Breast epithelium (tissue), 4 donors: ENCODE data around the gene TKT. TPM values are rescaled to one million over a fixed set of nuclear protein-coding genes. Genes with fewer than 3 reads are reported as not detected.
"Not testable (repeated sequence)": the region's sequence is repeated elsewhere in the genome, so short reads cannot be mapped to it uniquely, and the experiment has no call there.

Source experiments
- DNase-seq, 2 donors: peaks; one replicate each; pipeline ENCODE4 v3.0.0-alpha.2; 2019; ENCODE audit warnings: low spot score in 2 of 2
- H3K27ac ChIP-seq, 2 donors: fragments of 200-600 bp; sonication (generic) in 1 of 2; one replicate each; pipeline ENCODE4 v1.5.1; 2016 to 2019; ENCODE audit warnings: mild to moderate bottlenecking in 1 of 2
- H3K27me3 ChIP-seq, 2 donors: fragments of 200-600 bp; sonication (generic) in 1 of 2; one replicate each; pipeline versions ENCODE4 v1.5.1 to v1.6.0; 2017 to 2019; ENCODE audit warnings: control low read depth in 1 of 2, mild to moderate bottlenecking in 1 of 2
- H3K36me3 ChIP-seq: fragments of 200-600 bp; one replicate; pipeline ENCODE4 v1.5.1; 2019
- H3K4me1 ChIP-seq, 2 donors: fragments of 200-600 bp; sonication (generic); one replicate each; pipeline ENCODE4 v1.5.1; 2016 to 2019; ENCODE audit warnings: control low read depth in 1 of 2
- H3K4me3 ChIP-seq, 3 donors: fragments of 200-600 bp; sonication (generic); 1 replicate in 2 of 3; 2 replicates in 1 of 3; pipeline ENCODE4 v1.5.1; 2016 to 2019; ENCODE audit warnings: mild to moderate bottlenecking in 3 of 3, moderate library complexity in 2 of 3
- H3K9me3 ChIP-seq, 2 donors: fragments of 200-600 bp; sonication (generic) in 1 of 2; one replicate each; pipeline ENCODE4 v1.5.1; 2016 to 2019; ENCODE audit warnings: control low read depth in 1 of 2
- POLR2A ChIP-seq: fragments of 450-650 bp; IDR thresholded peaks from one replicate; pipeline ENCODE4 v1.6.1; 2016; ENCODE audit warnings: antibody characterized with exemption, mild to moderate bottlenecking, moderate library complexity
- POLR2AphosphoS5 ChIP-seq, 3 donors: sonication (generic); formaldehyde crosslinking; IDR thresholded peaks; one replicate each; pipeline ENCODE4 v1.6.1; 2017; ENCODE audit warnings: antibody characterized with exemption in 3 of 3
- intact Hi-C: fragments of 100-400 bp; cut with DNase I; formaldehyde crosslinking; loops from one replicate; pipeline ENCODE4 v1.15.1; 2023; ENCODE audit warnings: low total_unique reads
- total RNA-seq, 3 donors: library from RNA; depleted of rRNA; stranded (reverse); fragments of >200 nt; gene quantifications; one replicate each; pipeline ENCODE4 v1.1.0, GENCODE V29; 2016
- TF ChIP-seq, protein P1 (sequence below), 3 donors: fragments of 450-650 bp; IDR thresholded peaks; one replicate each; pipeline ENCODE4 v1.5.1; 2016 to 2017; ENCODE audit warnings: antibody characterized with exemption in 3 of 3, mild to moderate bottlenecking in 3 of 3, moderate library complexity in 3 of 3

The TKT gene
- total RNA-seq, 3 donors from 2014 or later = 130 to 273 (median 131) TPM

GRCh38 chr3:53255423-53255774 lies 423 bp downstream of the TKT start:
- Histone ChIP-seq H3K27me3 (no peaks in the 10 kb centered on the region), H3K36me3 (no peaks in the 10 kb centered on the region), H3K9me3 (no peaks in the 10 kb centered on the region), H3K27ac (peak overlapping the region; percentile 73 to 86), H3K4me1 (peaks cover 0 to 18% of the 10 kb centered on the region in 2 donors), H3K4me3 (peak overlapping the region; percentile 85 to 99 (median 91))
- no peak for DNase-seq
- intact Hi-C loops = no loop called here
- TF ChIP-seq POLR2AphosphoS5 (IDR thresholded peaks at IDR 0.05) (no peak), POLR2A (no peak)
- TF ChIP-seq, protein P1, sequence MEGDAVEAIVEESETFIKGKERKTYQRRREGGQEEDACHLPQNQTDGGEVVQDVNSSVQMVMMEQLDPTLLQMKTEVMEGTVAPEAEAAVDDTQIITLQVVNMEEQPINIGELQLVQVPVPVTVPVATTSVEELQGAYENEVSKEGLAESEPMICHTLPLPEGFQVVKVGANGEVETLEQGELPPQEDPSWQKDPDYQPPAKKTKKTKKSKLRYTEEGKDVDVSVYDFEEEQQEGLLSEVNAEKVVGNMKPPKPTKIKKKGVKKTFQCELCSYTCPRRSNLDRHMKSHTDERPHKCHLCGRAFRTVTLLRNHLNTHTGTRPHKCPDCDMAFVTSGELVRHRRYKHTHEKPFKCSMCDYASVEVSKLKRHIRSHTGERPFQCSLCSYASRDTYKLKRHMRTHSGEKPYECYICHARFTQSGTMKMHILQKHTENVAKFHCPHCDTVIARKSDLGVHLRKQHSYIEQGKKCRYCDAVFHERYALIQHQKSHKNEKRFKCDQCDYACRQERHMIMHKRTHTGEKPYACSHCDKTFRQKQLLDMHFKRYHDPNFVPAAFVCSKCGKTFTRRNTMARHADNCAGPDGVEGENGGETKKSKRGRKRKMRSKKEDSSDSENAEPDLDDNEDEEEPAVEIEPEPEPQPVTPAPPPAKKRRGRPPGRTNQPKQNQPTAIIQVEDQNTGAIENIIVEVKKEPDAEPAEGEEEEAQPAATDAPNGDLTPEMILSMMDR (IDR thresholded peaks at IDR 0.05) = no peak

GRCh38 chr3:53254509-53255422 lies 1.1 kb downstream of the TKT start:
- H3K4me1 ChIP-seq = peaks cover 0 to 18% of the 10 kb centered on the region in 2 donors
- H3K9me3 ChIP-seq = no peaks in the 10 kb centered on the region
- H3K4me3 ChIP-seq = peak overlapping the region; percentile 85 to 99 (median 91)
- H3K27me3 ChIP-seq = no peaks in the 10 kb centered on the region
- intact Hi-C loops = no loop called here
- H3K36me3 ChIP-seq = no peaks in the 10 kb centered on the region
- TF ChIP-seq, protein P1 (IDR thresholded peaks at IDR 0.05) = no peak
- no peak for TF ChIP-seq POLR2AphosphoS5 (IDR thresholded peaks at IDR 0.05)
- no peak for TF ChIP-seq POLR2A
- peak; percentile 36 to 65 for DNase-seq
- peak overlapping the region; percentile 73 to 86 for H3K27ac ChIP-seq

GRCh38 chr3:53253707-53254508 lies 1.9 kb downstream of the TKT start:
- peaks cover 0 to 18% of the 10 kb centered on the region in 2 donors for H3K4me1 ChIP-seq
- H3K27ac ChIP-seq = peak overlapping the region; percentile 73 to 86
- H3K9me3 ChIP-seq = no peaks in the 10 kb centered on the region
- no peaks in the 10 kb centered on the region for H3K36me3 ChIP-seq
- H3K27me3 ChIP-seq = no peaks in the 10 kb centered on the region
- no peak for DNase-seq
- intact Hi-C loops = no loop called here
- TF ChIP-seq, protein P1 (IDR thresholded peaks at IDR 0.05) = no peak
- no peak for TF ChIP-seq POLR2A
- no peak for TF ChIP-seq POLR2AphosphoS5 (IDR thresholded peaks at IDR 0.05)
- peak overlapping the region; percentile 85 to 99 (median 91) for H3K4me3 ChIP-seq

DNA sequence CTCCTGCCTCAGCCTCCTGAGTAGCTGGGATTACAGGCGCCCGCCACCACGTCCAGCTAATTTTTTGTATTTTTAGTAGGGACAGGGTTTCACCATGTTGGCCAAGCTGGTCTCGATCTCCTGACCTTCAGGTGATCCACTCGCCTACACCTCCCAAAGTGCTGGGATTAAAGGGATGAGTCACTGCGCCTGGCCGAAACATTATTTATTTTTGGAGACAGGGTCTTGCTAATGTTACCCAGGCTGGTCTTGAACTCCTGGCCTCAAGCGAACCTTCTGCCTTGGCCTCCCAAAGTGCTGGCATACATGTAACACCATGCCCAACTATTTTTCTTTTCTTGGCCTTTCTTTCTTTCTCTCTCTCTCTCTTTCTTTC lies 2.9 kb downstream of the TKT start:
- DNase-seq, H3K4me3 ChIP-seq, H3K27me3 ChIP-seq, H3K9me3 ChIP-seq, H3K36me3 ChIP-seq, intact Hi-C loops: not testable (repeated sequence)
- H3K4me1 ChIP-seq = peaks cover 0 to 18% of the 10 kb centered on the region in 2 donors
- peak overlapping the region in 1 of 2 donors; percentile 46 for H3K27ac ChIP-seq

DNA sequence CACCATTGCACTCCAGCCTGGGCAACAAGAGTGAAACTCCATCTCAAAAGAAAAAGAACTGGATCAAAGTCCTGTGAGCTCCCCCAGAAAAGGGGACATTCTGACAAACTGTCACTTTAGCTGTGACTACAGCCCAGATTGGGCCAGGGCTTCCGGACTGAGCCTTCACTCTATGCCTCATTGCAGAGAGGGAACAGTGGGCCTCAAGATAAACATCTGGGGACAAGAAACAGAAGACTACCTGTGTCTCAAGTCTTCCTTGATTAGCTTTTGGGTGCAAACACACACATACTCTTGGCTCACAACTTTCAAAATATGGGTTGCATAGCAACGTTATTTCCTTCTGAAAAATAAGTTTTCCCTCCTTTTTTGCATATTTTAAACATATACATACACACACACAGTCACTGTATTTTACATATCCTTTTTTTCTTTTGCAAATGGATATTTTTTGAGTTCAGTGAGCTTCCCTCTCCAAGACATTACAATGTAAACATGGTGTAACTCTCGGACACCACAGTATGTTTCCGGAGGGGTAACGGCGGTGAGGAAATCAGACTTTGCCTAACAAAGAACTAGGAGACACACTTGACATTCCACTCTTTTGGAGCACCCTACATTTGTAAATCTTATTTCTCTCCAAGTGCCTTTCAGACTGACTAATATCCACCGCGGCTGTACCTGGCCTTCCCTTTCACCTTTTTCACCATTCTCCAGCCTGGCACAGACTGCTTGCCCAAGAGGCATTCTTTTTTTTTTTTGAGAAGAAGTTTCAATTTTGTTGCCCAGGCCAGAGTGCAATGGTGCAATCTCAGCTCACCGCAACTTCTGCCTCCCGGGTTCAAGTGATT lies 3.5 kb downstream of the TKT start:
- no peak for DNase-seq
- Histone ChIP-seq H3K9me3 (no peaks in the 10 kb centered on the region), H3K4me3 (no peak overlapping the region), H3K27me3 (no peaks in the 10 kb centered on the region), H3K36me3 (no peaks in the 10 kb centered on the region), H3K4me1 (peaks cover 0 to 18% of the 10 kb centered on the region in 2 donors), H3K27ac (peak overlapping the region; percentile 38 to 42)
- intact Hi-C loops = no loop called here
- TF ChIP-seq, protein P1 (IDR thresholded peaks at IDR 0.05) = no peak
